ENCODE results near the gene RAPSN. TPM values are rescaled to one million over a fixed set of nuclear protein-coding genes. Genes with fewer than 3 reads are reported as not detected.

RAPSN gene
- total RNA-seq, 1 experiment from 2014 or later = 2.0 TPM

GRCh38 chr11:47415091-47415854 is 33.7 kb downstream of the RAPSN start:
- Mint-ChIP-seq H3K36me3 (ENCODE audit: insufficient read depth, unreplicated experiment) (peaks cover 51% of the 10 kb centered on the region), H3K27ac (ENCODE audit: unreplicated experiment) (peak overlapping the region; percentile 67), H3K4me3 (ENCODE audit: unreplicated experiment) (no peak overlapping the region), H3K4me1 (ENCODE audit: low read depth, unreplicated experiment) (peaks cover 11% of the 10 kb centered on the region), H3K9me3 (ENCODE audit: unreplicated experiment) (no peaks in the 10 kb centered on the region), H3K27me3 (ENCODE audit: insufficient read depth, unreplicated experiment) (no peaks in the 10 kb centered on the region)
- no peaks in the 10 kb centered on the region for H3K27me3 ChIP-seq (replicated peaks; ENCODE audit: control insufficient read depth, insufficient read depth, low read length)
- H3K4me1 ChIP-seq = peaks cover 8% of the 10 kb centered on the region; the same call in 1 of the 2 replicates
- no peak for DNase-seq
- BruUV-seq (replicated peaks) = no TSS peak
- TF ChIP-seq, protein P1, sequence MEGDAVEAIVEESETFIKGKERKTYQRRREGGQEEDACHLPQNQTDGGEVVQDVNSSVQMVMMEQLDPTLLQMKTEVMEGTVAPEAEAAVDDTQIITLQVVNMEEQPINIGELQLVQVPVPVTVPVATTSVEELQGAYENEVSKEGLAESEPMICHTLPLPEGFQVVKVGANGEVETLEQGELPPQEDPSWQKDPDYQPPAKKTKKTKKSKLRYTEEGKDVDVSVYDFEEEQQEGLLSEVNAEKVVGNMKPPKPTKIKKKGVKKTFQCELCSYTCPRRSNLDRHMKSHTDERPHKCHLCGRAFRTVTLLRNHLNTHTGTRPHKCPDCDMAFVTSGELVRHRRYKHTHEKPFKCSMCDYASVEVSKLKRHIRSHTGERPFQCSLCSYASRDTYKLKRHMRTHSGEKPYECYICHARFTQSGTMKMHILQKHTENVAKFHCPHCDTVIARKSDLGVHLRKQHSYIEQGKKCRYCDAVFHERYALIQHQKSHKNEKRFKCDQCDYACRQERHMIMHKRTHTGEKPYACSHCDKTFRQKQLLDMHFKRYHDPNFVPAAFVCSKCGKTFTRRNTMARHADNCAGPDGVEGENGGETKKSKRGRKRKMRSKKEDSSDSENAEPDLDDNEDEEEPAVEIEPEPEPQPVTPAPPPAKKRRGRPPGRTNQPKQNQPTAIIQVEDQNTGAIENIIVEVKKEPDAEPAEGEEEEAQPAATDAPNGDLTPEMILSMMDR (IDR thresholded peaks at IDR 0.05; ENCODE audit: insufficient read depth in 1 of 2, low read depth in 1 of 2, low read length in 1 of 2, severe bottlenecking in 1 of 2, unreplicated experiment in 1 of 2) = no peak
- ChIA-PET CTCF (interaction anchor here (1.0 kb wide), 1 partner anchor 39 kb away, joined by 3 read pairs; no protein-coding TSS in a partner anchor), POLR2A (interaction anchor here (1.0 kb wide), 1 partner anchor 11 kb away, joined by 3 read pairs; the partner anchor contains the start of gene PSMC3)
- intact Hi-C loops (cut with micrococcal nuclease; ENCODE audit: unreplicated experiment) = no loop called here
- no peaks in the 10 kb centered on the region for H3K9me3 ChIP-seq
- H3K36me3 ChIP-seq (ENCODE audit: control insufficient read depth, insufficient read depth, low read length) = no peaks in the 10 kb centered on the region; the same call in none of the 2 replicates
- no peak overlapping the region for H3K4me3 ChIP-seq (ENCODE audit: low read depth, low read length)

- no peak overlapping the region for H3K4me3 Mint-ChIP-seq (ENCODE audit: unreplicated experiment)
- no peaks in the 10 kb centered on the region for H3K27me3 Mint-ChIP-seq (ENCODE audit: insufficient read depth, unreplicated experiment)
- ChIA-PET POLR2A (no interaction called here), CTCF (no interaction called here)
- Histone ChIP-seq H3K4me1 (peaks cover 8% of the 10 kb centered on the region; the same call in 1 of the 2 replicates), H3K27me3 (replicated peaks; ENCODE audit: control insufficient read depth, insufficient read depth, low read length) (no peaks in the 10 kb centered on the region), H3K4me3 (ENCODE audit: low read depth, low read length) (no peak overlapping the region), H3K9me3 (no peaks in the 10 kb centered on the region), H3K36me3 (ENCODE audit: control insufficient read depth, insufficient read depth, low read length) (no peaks in the 10 kb centered on the region; the same call in none of the 2 replicates)
- H3K27ac Mint-ChIP-seq (ENCODE audit: unreplicated experiment) = no peak overlapping the region
- no peak for DNase-seq
- H3K9me3 Mint-ChIP-seq (ENCODE audit: unreplicated experiment) = no peaks in the 10 kb centered on the region
- peaks cover 11% of the 10 kb centered on the region for H3K4me1 Mint-ChIP-seq (ENCODE audit: low read depth, unreplicated experiment)
- TF ChIP-seq, protein P1 (IDR thresholded peaks at IDR 0.05; ENCODE audit: insufficient read depth in 1 of 2, low read depth in 1 of 2, low read length in 1 of 2, severe bottlenecking in 1 of 2, unreplicated experiment in 1 of 2) = no peak
- intact Hi-C loops (cut with micrococcal nuclease; ENCODE audit: unreplicated experiment) = no loop called here
- BruUV-seq (replicated peaks) = no TSS peak
- H3K36me3 Mint-ChIP-seq (ENCODE audit: insufficient read depth, unreplicated experiment) = peaks cover 45% of the 10 kb centered on the region
Observed at GRCh38 chr11:47414685-47415070, 34.3 kb downstream of the RAPSN start.

DNA sequence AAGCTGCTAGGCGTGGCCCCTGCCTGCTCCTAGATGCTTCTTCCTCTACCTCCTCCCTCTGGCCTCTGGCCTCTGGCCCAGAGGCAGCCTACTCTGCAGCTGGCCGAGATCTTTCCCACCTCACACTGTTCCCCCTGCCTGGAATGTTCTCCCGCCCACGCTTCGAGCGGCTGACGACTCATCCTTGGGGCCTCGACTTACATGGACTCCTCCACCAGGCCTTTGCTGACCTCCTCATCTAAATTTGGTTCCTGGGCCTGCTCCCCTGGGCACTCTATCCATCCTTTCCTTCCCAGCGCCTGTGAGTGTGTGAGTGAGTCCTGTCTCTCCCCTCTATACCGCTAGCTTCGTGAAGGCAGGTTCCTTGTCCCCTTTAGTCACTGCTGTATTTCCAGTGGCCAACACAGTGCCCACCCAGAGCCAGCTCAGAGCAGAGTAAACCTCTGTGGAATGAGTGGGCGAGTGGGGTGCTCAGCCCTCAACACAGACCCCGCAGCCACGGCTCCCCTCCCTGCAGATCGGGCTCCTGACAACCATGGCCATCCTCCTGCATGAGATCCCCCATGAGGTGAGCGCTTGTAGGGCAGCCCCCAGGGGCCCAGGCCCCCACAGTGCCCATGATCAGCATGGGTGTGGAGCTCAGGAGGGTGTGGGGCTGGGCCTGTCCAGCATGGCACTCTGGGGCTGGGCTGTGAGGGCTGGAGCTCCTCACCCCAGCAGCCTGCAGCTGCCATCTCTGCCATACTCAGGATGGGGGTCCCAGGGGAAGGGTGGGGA is 34.8 kb downstream of the RAPSN start:
- no peaks in the 10 kb centered on the region for H3K27me3 ChIP-seq (replicated peaks; ENCODE audit: control insufficient read depth, insufficient read depth, low read length)
- TF ChIP-seq, protein P1 (IDR thresholded peaks at IDR 0.05; ENCODE audit: insufficient read depth in 1 of 2, low read depth in 1 of 2, low read length in 1 of 2, severe bottlenecking in 1 of 2, unreplicated experiment in 1 of 2) = no peak
- POLR2A ChIA-PET = no interaction called here
- peak overlapping the region; percentile 5 for H3K27ac Mint-ChIP-seq (ENCODE audit: unreplicated experiment)
- intact Hi-C loops (cut with micrococcal nuclease; ENCODE audit: unreplicated experiment) = no loop called here
- H3K36me3 ChIP-seq (ENCODE audit: control insufficient read depth, insufficient read depth, low read length) = no peaks in the 10 kb centered on the region; the same call in none of the 2 replicates
- CTCF ChIA-PET = no interaction called here
- H3K4me3 ChIP-seq (ENCODE audit: low read depth, low read length) = no peak overlapping the region
- H3K4me3 Mint-ChIP-seq (ENCODE audit: unreplicated experiment) = no peak overlapping the region
- BruUV-seq (replicated peaks) = no TSS peak
- no peaks in the 10 kb centered on the region for H3K27me3 Mint-ChIP-seq (ENCODE audit: insufficient read depth, unreplicated experiment)
- H3K36me3 Mint-ChIP-seq (ENCODE audit: insufficient read depth, unreplicated experiment) = peaks cover 39% of the 10 kb centered on the region
- no peaks in the 10 kb centered on the region for H3K9me3 ChIP-seq
- peaks cover 11% of the 10 kb centered on the region for H3K4me1 Mint-ChIP-seq (ENCODE audit: low read depth, unreplicated experiment)
- H3K4me1 ChIP-seq = peaks cover 13% of the 10 kb centered on the region
- peak in 1 of 2 experiments; percentile 34 for DNase-seq
- no peaks in the 10 kb centered on the region for H3K9me3 Mint-ChIP-seq (ENCODE audit: unreplicated experiment)

Data from Caco-2 (cell line).